KMS-11 (cell line): ENCODE results near the gene OR2M2.

Experiments
- H2AFZ ChIP-seq: fragments of 200-600 bp; sonication (generic); 2 replicates; pipeline ENCODE4 v1.6.1; 2016; ENCODE audit warnings: antibody characterized with exemption, mixed run types, low read depth
- H3K27ac ChIP-seq: fragments of 200-600 bp; sonication (generic); 2 replicates; pipeline ENCODE4 v1.6.1; 2016; ENCODE audit warnings: mild to moderate bottlenecking, mixed run types
- H3K27me3 ChIP-seq: fragments of 200-600 bp; sonication (generic); 2 replicates; pipeline ENCODE4 v1.6.1; 2017; ENCODE audit warnings: mild to moderate bottlenecking, low read depth, mixed run types, moderate library complexity; ENCODE audit not compliant: insufficient read depth
- H3K36me3 ChIP-seq: fragments of 200-600 bp; sonication (generic); 2 replicates; pipeline ENCODE4 v1.6.1; 2017; ENCODE audit warnings: mild to moderate bottlenecking, mixed run types; ENCODE audit not compliant: insufficient read depth
- H3K4me1 ChIP-seq: fragments of 200-600 bp; sonication (generic); 2 replicates; pipeline ENCODE4 v1.6.1; 2016; ENCODE audit warnings: mild to moderate bottlenecking, low read depth, mixed run types; ENCODE audit not compliant: poor library complexity, severe bottlenecking
- H3K4me2 ChIP-seq: fragments of 200-600 bp; sonication (generic); 2 replicates; pipeline ENCODE4 v1.7.0; 2016; ENCODE audit warnings: mild to moderate bottlenecking, mixed run types
- H3K4me3 ChIP-seq: fragments of 200-600 bp; sonication (generic); IDR thresholded peaks from 2 replicates; pipeline ENCODE4 v1.6.1; 2017; ENCODE audit warnings: low read depth, low read length, mixed read lengths; ENCODE audit not compliant: insufficient read depth
- H3K79me2 ChIP-seq: fragments of 200-600 bp; sonication (generic); 2 replicates; pipeline ENCODE4 v1.6.1; 2016; ENCODE audit warnings: low read depth, mixed run types; ENCODE audit not compliant: insufficient read depth
- H3K9ac ChIP-seq: fragments of 200-600 bp; sonication (generic); 2 replicates; pipeline ENCODE4 v1.6.1; 2016; ENCODE audit warnings: mild to moderate bottlenecking, mixed run types
- H4K20me1 ChIP-seq: fragments of 200-600 bp; sonication (generic); 2 replicates; pipeline ENCODE4 v1.6.1; 2016; ENCODE audit warnings: mild to moderate bottlenecking, mixed run types; ENCODE audit not compliant: insufficient read depth
- CTCF ChIP-seq: fragments of 200-600 bp; sonication (generic); conservative IDR thresholded peaks from 2 replicates; pipeline ENCODE4 v1.6.1; 2017; ENCODE audit warnings: low read depth, mild to moderate bottlenecking, antibody characterized with exemption, low read length, moderate library complexity, mixed read lengths

Gene OR2M2

GRCh38 chr1:248189026-248189425 lies 14.4 kb downstream of the OR2M2 start:
- Histone ChIP-seq H2AFZ (no peak overlapping the region), H3K36me3 (no peaks in the 10 kb centered on the region), H4K20me1 (no peaks in the 10 kb centered on the region), H3K4me3 (no peak overlapping the region), H3K9ac (no peak overlapping the region), H3K4me1 (peaks cover 7% of the 10 kb centered on the region), H3K27me3 (no peaks in the 10 kb centered on the region), H3K79me2 (no peaks in the 10 kb centered on the region), H3K4me2 (no peak overlapping the region), H3K27ac (no peak overlapping the region)
- no peak for TF ChIP-seq CTCF

GRCh38 chr1:248194117-248194516 lies 19.5 kb downstream of the OR2M2 start:
- Histone ChIP-seq H3K79me2 (no peaks in the 10 kb centered on the region), H3K4me3 (no peak overlapping the region), H3K4me1 (no peaks in the 10 kb centered on the region), H4K20me1 (no peaks in the 10 kb centered on the region), H3K9ac (no peak overlapping the region), H3K27me3 (no peaks in the 10 kb centered on the region), H2AFZ (no peak overlapping the region), H3K27ac (no peak overlapping the region), H3K36me3 (no peaks in the 10 kb centered on the region), H3K4me2 (no peak overlapping the region)
- no peak for TF ChIP-seq CTCF

GRCh38 chr1:248196965-248197364 lies 22.3 kb downstream of the OR2M2 start, which contains the start of gene OR2M3:
OR2M3 (plus strand) TSS chr1:248197265; CDS start chr1:248203068, 5,803 bp downstream.
- no peak for TF ChIP-seq CTCF
- Histone ChIP-seq H3K4me2 (no peak within 1 kb of the TSS), H2AFZ (no peak within 1 kb of the TSS), H3K27ac (no peak within 1 kb of the TSS), H3K4me1 (no peaks in the 10 kb centered on the region), H3K36me3 (no peaks in the 10 kb centered on the region), H3K9ac (no peak within 1 kb of the TSS), H4K20me1 (no peaks in the 10 kb centered on the region), H3K4me3 (no peak within 1 kb of the TSS), H3K27me3 (no peaks in the 10 kb centered on the region), H3K79me2 (no peaks in the 10 kb centered on the region)

- Histone ChIP-seq H3K79me2 (no peaks in the 10 kb centered on the region), H3K4me2 (no peak overlapping the region), H4K20me1 (no peaks in the 10 kb centered on the region), H3K4me3 (no peak overlapping the region), H3K36me3 (no peaks in the 10 kb centered on the region), H3K9ac (no peak overlapping the region), H3K27ac (no peak overlapping the region), H3K27me3 (no peaks in the 10 kb centered on the region), H2AFZ (no peak overlapping the region), H3K4me1 (no peaks in the 10 kb centered on the region)
- TF ChIP-seq CTCF: no peak
Observed at GRCh38 chr1:248215880-248216279, 41.3 kb downstream of the OR2M2 start.
